Activated CD8-positive, alpha-beta T cell treated with anti-CD3 and anti-CD28 coated beads, Interleukin-2, amount 10 ng/mL, durations not matched to agents 7 days and 5 days (primary cell): Measurements from ENCODE around the gene SPATA7. TPM values are rescaled to one million over a fixed set of nuclear protein-coding genes. Genes with fewer than 3 reads are reported as not detected.

Experiments used
- ATAC-seq: fragments of 150-1000 bp; cut with Tn5 transposase; one replicate; pipeline ENCODE4 v1.10.0; 2021; ENCODE audit warnings: moderate library complexity
- CTCF ChIA-PET: fragments of 350-600 bp; sonication (Branson Sonifier 250); formaldehyde crosslinking; loops from one replicate; lab custom pipeline; 2021; ENCODE audit warnings: antibody characterized with exemption; lab: Charles Lee
- POLR2A ChIA-PET: fragments of 350-600 bp; sonication (Branson Sonifier 250); formaldehyde crosslinking; loops from one replicate; lab custom pipeline; 2021; ENCODE audit warnings: antibody characterized with exemption; lab: Charles Lee
- DNase-seq: peaks from one replicate; pipeline ENCODE4 v3.0.0-alpha.2; 2020
- H3K27ac Mint-ChIP-seq: one replicate; pipeline ENCODE4 v1.8.0; 2021; ENCODE audit warnings: mild to moderate bottlenecking, mixed read lengths
- H3K27me3 Mint-ChIP-seq: one replicate; pipeline ENCODE4 v1.8.0; 2021; ENCODE audit warnings: low read depth, mixed read lengths
- H3K36me3 Mint-ChIP-seq: one replicate; pipeline ENCODE4 v1.8.0; 2021; ENCODE audit warnings: low read depth, mixed read lengths
- H3K4me1 Mint-ChIP-seq: one replicate; pipeline ENCODE4 v1.8.0; 2021; ENCODE audit warnings: low read depth, mixed read lengths
- H3K4me3 Mint-ChIP-seq: one replicate; pipeline ENCODE4 v1.8.0; 2021; ENCODE audit warnings: mild to moderate bottlenecking, mixed read lengths
- H3K9me3 Mint-ChIP-seq: one replicate; pipeline ENCODE4 v1.8.0; 2022; ENCODE audit warnings: mixed read lengths; ENCODE audit not compliant: insufficient read depth
- total RNA-seq, 2 experiments: library from RNA; stranded (reverse); gene quantifications; one replicate each; pipeline ENCODE4 v1.2.3, GENCODE V29; 2021

Gene SPATA7
- total RNA-seq, 2 experiments from 2014 or later: 3.3 to 4.3 TPM

DNA sequence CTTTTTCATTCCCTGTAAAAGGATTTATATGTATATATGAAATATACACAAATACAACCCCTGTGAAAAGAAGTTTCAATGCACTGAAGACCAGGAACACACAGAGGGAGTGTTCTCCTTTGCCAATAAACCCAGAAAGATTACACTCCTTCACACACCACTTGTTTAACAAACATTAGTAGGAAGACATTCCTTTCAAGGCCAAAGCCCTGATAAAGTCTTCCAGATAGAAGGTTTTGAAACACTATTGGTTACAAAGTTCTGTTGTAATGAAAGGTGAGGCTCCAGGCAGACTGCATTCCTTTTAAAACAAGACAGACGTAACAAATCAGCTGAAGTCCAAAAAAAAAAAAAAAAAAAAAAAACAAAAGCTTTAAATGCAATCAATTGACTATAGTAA lies 88.3 kb downstream of the SPATA7 start:
- ChIA-PET CTCF (no interaction called here), POLR2A (interaction anchor here (0.6 kb wide), 1 partner anchor 302 kb away, joined by 4 read pairs; no protein-coding TSS in a partner anchor)
- Mint-ChIP-seq H3K4me3 (no peak overlapping the region), H3K36me3 (no peaks in the 10 kb centered on the region), H3K4me1 (no peaks in the 10 kb centered on the region), H3K9me3 (no peaks in the 10 kb centered on the region), H3K27ac (no peak overlapping the region), H3K27me3 (no peaks in the 10 kb centered on the region)
- ATAC-seq: no peak
- DNase-seq: no peak

DNA sequence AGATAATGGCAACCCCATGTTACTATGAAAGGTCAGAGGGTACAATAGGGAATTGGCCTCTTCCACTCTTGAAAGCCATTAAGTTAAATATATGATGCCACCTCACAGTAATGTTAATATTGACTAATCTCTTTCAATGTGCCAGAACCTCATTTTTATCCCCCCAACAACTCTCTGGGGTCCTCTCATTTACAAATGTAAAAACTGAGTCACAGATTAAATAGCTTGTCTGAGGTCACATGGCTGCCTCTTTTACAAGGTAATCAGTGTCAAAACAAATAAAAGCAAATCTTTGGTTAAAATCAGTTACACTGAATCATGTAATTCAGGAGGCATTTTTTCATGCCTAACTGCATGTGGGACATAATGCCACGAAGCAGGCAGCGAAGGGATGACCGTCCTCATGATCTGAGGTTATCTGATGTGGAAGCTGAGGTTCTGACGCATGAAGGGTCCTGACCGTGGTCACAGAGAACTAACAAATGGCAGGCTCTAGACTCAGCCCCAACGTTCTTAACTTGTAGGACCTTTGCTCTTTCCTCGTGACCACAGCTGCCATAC lies 90.8 kb downstream of the SPATA7 start:
- no peak overlapping the region for H3K4me3 Mint-ChIP-seq
- no peaks in the 10 kb centered on the region for H3K27me3 Mint-ChIP-seq
- H3K36me3 Mint-ChIP-seq: no peaks in the 10 kb centered on the region
- POLR2A ChIA-PET: no interaction called here
- CTCF ChIA-PET: no interaction called here
- no peak overlapping the region for H3K27ac Mint-ChIP-seq
- H3K9me3 Mint-ChIP-seq: no peaks in the 10 kb centered on the region
- H3K4me1 Mint-ChIP-seq: no peaks in the 10 kb centered on the region
- ATAC-seq (no peak), DNase-seq (no peak)

GRCh38 chr14:88476825-88477224 lies 91.4 kb downstream of the SPATA7 start:
- ChIA-PET CTCF (no interaction called here), POLR2A (no interaction called here)
- ATAC-seq: no peak
- no peak for DNase-seq
- Mint-ChIP-seq H3K36me3 (no peaks in the 10 kb centered on the region), H3K9me3 (no peaks in the 10 kb centered on the region), H3K4me1 (no peaks in the 10 kb centered on the region), H3K4me3 (no peak overlapping the region), H3K27ac (no peak overlapping the region), H3K27me3 (no peaks in the 10 kb centered on the region)

- Mint-ChIP-seq H3K4me1 (no peaks in the 10 kb centered on the region), H3K27ac (no peak overlapping the region), H3K27me3 (no peaks in the 10 kb centered on the region), H3K9me3 (no peaks in the 10 kb centered on the region), H3K36me3 (no peaks in the 10 kb centered on the region), H3K4me3 (no peak overlapping the region)
- ATAC-seq: no peak
- CTCF ChIA-PET: no interaction called here
- POLR2A ChIA-PET: no interaction called here
- no peak for DNase-seq
These were observed 92.2 kb downstream of the SPATA7 start for GRCh38 chr14:88477513-88478250.

DNA sequence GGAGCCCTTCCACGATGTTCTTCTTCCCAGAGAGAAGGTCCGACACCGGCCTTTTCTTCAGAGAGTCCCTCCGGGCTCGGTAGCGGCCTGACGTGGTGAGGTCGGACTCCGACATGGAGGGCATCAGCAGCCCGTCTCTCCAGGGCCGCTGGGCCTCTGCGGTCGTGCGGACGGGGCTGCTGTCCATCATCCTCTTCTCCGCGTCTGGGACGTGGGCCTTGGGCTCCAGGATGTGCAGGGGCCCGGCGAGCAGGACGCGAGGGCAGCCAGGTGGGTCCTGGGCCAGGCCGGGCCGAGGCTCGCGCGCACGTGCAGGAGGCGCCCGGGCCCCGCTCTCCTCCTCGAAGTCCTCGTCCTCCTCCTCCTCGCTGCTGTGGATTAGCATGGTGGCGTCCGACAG lies 93.5 kb downstream of the SPATA7 start:
- Mint-ChIP-seq H3K4me1 (no peaks in the 10 kb centered on the region), H3K27me3 (no peaks in the 10 kb centered on the region), H3K27ac (no peak overlapping the region), H3K4me3 (no peak overlapping the region), H3K9me3 (no peaks in the 10 kb centered on the region), H3K36me3 (no peaks in the 10 kb centered on the region)
- ChIA-PET CTCF (no interaction called here), POLR2A (no interaction called here)
- no peak for DNase-seq
- no peak for ATAC-seq

DNA sequence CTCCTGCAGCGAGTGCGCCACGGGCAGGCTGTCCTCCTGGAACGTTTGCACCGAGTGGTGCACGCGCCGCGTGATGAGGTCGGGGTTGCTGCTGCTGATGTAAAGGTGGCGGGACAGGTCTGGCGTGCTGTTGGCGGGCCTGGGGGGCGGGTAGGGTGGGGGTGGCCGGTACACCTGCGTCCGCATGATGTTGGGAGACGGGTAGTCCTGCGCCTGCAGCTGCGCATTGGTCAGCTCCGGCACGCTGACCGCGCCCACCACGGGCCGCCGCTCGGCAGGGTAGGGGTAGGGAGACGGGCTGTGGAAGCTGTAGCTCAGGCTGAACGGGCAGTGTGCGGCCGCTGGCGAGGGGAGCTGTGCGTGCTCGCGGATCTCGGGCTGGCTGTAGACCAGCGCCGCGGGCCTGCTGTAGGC lies 94.1 kb downstream of the SPATA7 start:
- ChIA-PET POLR2A (no interaction called here), CTCF (no interaction called here)
- H3K9me3 Mint-ChIP-seq: no peaks in the 10 kb centered on the region
- no peaks in the 10 kb centered on the region for H3K27me3 Mint-ChIP-seq
- H3K4me1 Mint-ChIP-seq: no peaks in the 10 kb centered on the region
- H3K36me3 Mint-ChIP-seq: no peaks in the 10 kb centered on the region
- H3K27ac Mint-ChIP-seq: no peak overlapping the region
- no peak overlapping the region for H3K4me3 Mint-ChIP-seq
- DNase-seq: no peak
- ATAC-seq: no peak

DNA sequence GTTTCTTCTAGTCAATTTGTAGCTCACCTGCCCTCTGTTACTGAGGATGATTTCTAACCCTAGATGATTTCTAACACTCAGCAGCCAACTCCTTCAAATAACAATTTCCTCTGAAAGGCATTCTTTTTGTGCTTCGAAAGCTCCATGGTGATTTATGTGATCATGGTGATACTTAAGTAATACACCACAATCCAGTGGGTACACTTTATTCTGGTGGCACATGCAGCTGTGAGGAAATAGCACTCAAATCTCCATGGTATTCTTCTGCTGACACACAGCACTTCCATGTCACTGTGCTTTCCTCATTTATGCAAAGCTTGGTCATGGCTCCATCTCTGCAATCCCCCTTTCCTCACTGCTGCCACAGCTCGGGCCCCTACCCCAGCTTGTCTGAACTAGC lies 95.6 kb downstream of the SPATA7 start:
- Mint-ChIP-seq H3K9me3 (no peaks in the 10 kb centered on the region), H3K4me3 (no peak overlapping the region), H3K27ac (no peak overlapping the region), H3K4me1 (no peaks in the 10 kb centered on the region), H3K27me3 (peaks cover 8% of the 10 kb centered on the region), H3K36me3 (no peaks in the 10 kb centered on the region)
- ChIA-PET CTCF (interaction anchor here (0.6 to 1.2 kb wide), 2 partner anchors 10 to 531 kb away, joined by 3 to 4 read pairs; no protein-coding TSS in a partner anchor), POLR2A (no interaction called here)
- no peak for DNase-seq
- ATAC-seq: no peak

DNA sequence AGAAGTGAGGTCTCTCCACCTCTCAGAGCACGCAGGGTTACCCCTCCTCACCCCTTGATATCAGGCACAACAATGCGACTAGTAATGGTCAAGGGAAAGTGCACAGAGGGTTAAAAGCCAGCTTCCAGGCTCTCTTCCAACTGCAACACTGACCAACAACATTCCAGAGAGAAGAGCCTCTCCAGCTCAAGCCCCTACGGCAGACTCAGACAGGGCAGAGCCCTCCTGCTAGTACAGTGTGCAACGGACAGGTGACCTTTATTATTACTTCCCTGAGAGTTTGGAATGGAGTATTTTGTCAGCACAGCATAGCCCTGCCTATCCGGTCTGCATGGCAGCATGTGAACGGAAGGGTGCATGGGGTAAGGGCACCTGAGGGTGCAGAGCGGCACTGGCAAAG lies 96.3 kb downstream of the SPATA7 start:
- POLR2A ChIA-PET: no interaction called here
- CTCF ChIA-PET: no interaction called here
- H3K27ac Mint-ChIP-seq: no peak overlapping the region
- DNase-seq (no peak), ATAC-seq (no peak)
- H3K9me3 Mint-ChIP-seq: no peaks in the 10 kb centered on the region
- H3K36me3 Mint-ChIP-seq: no peaks in the 10 kb centered on the region
- H3K27me3 Mint-ChIP-seq: peaks cover 8% of the 10 kb centered on the region
- no peaks in the 10 kb centered on the region for H3K4me1 Mint-ChIP-seq
- H3K4me3 Mint-ChIP-seq: no peak overlapping the region

- Mint-ChIP-seq H3K27ac (no peak overlapping the region), H3K27me3 (peaks cover 8% of the 10 kb centered on the region), H3K4me1 (no peaks in the 10 kb centered on the region), H3K9me3 (no peaks in the 10 kb centered on the region), H3K4me3 (no peak overlapping the region), H3K36me3 (no peaks in the 10 kb centered on the region)
- DNase-seq (no peak), ATAC-seq (no peak)
- ChIA-PET CTCF (no interaction called here), POLR2A (no interaction called here)
These were observed 97.1 kb downstream of the SPATA7 start for GRCh38 chr14:88482524-88482923.

Other genes with a start within 250 kb of the SPATA7 start
- gene KCNK10, start 62.4 kb upstream of the SPATA7 start, total RNA-seq: not detected
- gene PTPN21, start 169.3 kb downstream of the SPATA7 start, total RNA-seq: under 1 TPM in 1 of 2 experiments, not detected in 1; 0.08 TPM
- 10 to 100 TPM; 39.6 to 42.4 TPM for gene ZC3H14, start 177.4 kb downstream of the SPATA7 start, total RNA-seq